Thymus (tissue), 11 donors: ENCODE results near the gene CTTNBP2. TPM values are rescaled to one million over a fixed set of nuclear protein-coding genes. Genes with fewer than 3 reads are reported as not detected.

Source experiments
- DNase-seq, 9 donors: peaks; one replicate each; pipeline ENCODE4 v3.0.0-alpha.2; 2013; ENCODE audit warnings: low spot score in 9 of 9, low read depth in 6 of 9, missing footprints in 1 of 9
- H3K27ac ChIP-seq, 2 donors: one replicate each; pipeline ENCODE4 v1.5.1; 2013; ENCODE audit warnings: control low read depth in 1 of 2, low read depth in 1 of 2, low read length in 1 of 2, mild to moderate bottlenecking in 1 of 2, moderate library complexity in 1 of 2
- H3K27me3 ChIP-seq, 2 donors: one replicate each; pipeline ENCODE4 v1.5.1; 2013; ENCODE audit warnings: low read length in 1 of 2; ENCODE audit not compliant: control insufficient read depth in 2 of 2, insufficient read depth in 1 of 2
- H3K36me3 ChIP-seq, 2 donors: one replicate each; pipeline ENCODE4 v1.5.1; 2013; ENCODE audit warnings: low read length in 1 of 2, mild to moderate bottlenecking in 1 of 2, moderate library complexity in 1 of 2; ENCODE audit not compliant: control insufficient read depth in 2 of 2, insufficient read depth in 2 of 2
- H3K4me1 ChIP-seq, 2 donors: one replicate each; pipeline ENCODE4 v1.5.1; 2013; ENCODE audit warnings: low read length in 2 of 2; ENCODE audit not compliant: control insufficient read depth in 2 of 2, insufficient read depth in 2 of 2
- H3K4me3 ChIP-seq, 2 donors: one replicate each; pipeline ENCODE4 v1.5.1; 2013; ENCODE audit warnings: low read length in 2 of 2, control low read depth in 1 of 2, mild to moderate bottlenecking in 1 of 2
- H3K9me3 ChIP-seq, 2 donors: one replicate each; pipeline ENCODE4 v1.5.1; 2013; ENCODE audit warnings: low read length in 1 of 2, mild to moderate bottlenecking in 1 of 2; ENCODE audit not compliant: control insufficient read depth in 2 of 2, insufficient read depth in 1 of 2
- WGBS: extraction: QIAGEN DNeasy Blood & Tissue Kit; methylation state at CpG from one replicate; pipeline ENCODE4 v1.1.7; 2013; 5-methylcytosine and 5-hydroxymethylcytosine counted together
- polyA plus RNA-seq: library from polyadenylated mRNA; stranded (reverse); fragments of 200-250 nt; gene quantifications from one replicate; pipeline ENCODE4 v1.2.3, GENCODE V29; 2013
- total RNA-seq: library from RNA; stranded (reverse); fragments of 120-200 nt; gene quantifications from one replicate; pipeline ENCODE4 v1.2.4, GENCODE V29; 2013
- donor health status: healthy.

CTTNBP2 gene
- total and polyA plus RNA-seq, 2 donors: 0.82 to 0.94 TPM

GRCh38 chr7:117685795-117686194 is 187.4 kb downstream of the CTTNBP2 start:
- no peak for DNase-seq
- Histone ChIP-seq H3K27me3 (peaks cover 0 to 3% of the 10 kb centered on the region in 2 donors), H3K4me3 (no peak overlapping the region), H3K27ac (no peak overlapping the region), H3K36me3 (no peaks in the 10 kb centered on the region), H3K4me1 (no peaks in the 10 kb centered on the region), H3K9me3 (no peaks in the 10 kb centered on the region)

DNA sequence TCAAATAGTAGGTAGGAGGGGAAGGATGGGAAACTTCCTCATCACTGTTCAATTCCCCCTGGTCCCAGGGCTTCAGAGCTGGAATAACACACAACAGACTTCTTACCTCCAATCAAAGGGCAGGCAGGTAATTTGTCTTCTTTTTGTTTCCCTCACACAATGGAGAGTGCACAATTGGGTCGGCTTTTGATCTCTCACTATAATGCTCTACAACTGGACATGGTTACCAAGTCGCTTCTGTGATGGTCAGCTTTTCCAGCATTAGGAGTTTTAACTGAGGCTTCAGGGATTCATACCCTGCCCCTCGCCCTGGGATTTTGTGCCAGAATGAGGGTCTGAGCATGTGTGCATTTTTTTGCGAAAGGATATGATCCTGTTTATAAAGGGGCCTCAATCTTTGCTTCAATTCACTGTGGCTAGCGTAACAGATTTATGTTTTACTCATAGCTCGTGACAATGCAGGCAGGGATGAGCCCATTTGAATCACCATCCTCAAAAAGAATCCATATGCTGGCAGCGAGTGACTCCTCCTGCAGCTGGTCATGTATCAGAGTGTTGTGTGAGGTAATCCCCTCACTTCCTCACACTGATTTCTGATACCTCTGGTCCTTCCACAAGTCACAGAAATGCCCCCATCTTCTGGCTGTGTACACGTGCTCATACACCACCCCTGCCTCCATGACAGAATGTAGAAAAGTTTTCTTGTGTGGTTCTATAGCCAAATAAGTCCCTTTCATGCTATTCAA is 189.6 kb downstream of the CTTNBP2 start:
- H3K27ac ChIP-seq: no peak overlapping the region
- no peaks in the 10 kb centered on the region for H3K9me3 ChIP-seq
- no peak overlapping the region for H3K4me3 ChIP-seq
- 85% methylated on average over 8 of the region's 8 CpGs for WGBS
- H3K36me3 ChIP-seq: no peaks in the 10 kb centered on the region
- H3K4me1 ChIP-seq: no peaks in the 10 kb centered on the region
- no peak for DNase-seq
- H3K27me3 ChIP-seq: peaks cover 0 to 3% of the 10 kb centered on the region in 2 donors

GRCh38 chr7:117682681-117683385 is 190.4 kb downstream of the CTTNBP2 start:
- H3K4me3 ChIP-seq: no peak overlapping the region
- H3K27me3 ChIP-seq: peaks cover 0 to 3% of the 10 kb centered on the region in 2 donors
- no peaks in the 10 kb centered on the region for H3K36me3 ChIP-seq
- 84% methylated on average over 5 of the region's 5 CpGs for WGBS
- H3K27ac ChIP-seq: no peak overlapping the region
- no peaks in the 10 kb centered on the region for H3K4me1 ChIP-seq
- no peaks in the 10 kb centered on the region for H3K9me3 ChIP-seq
- no peak for DNase-seq

DNA sequence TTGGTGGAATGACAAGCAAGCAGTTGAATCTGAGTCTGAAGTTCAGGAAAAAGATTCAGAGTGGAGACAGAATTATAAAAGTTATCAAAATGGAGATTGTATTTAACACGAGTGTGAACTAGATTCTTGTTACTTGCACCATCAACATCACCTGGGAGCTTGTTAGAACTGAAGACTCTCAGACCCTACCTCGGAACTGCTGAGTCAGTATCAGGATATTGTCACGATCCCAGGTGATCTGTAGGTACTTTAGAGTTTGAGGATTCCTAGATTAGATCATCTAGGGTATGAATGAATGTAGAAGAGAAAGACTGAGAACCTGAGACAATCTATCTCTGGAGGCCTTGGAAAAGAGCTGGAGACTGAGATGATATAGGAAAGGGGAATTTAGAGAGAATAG is 194.1 kb downstream of the CTTNBP2 start:
- no peak for DNase-seq
- Histone ChIP-seq H3K36me3 (no peaks in the 10 kb centered on the region), H3K4me1 (peaks cover 0 to 3% of the 10 kb centered on the region in 2 donors), H3K27me3 (peaks cover 0 to 3% of the 10 kb centered on the region in 2 donors), H3K9me3 (no peaks in the 10 kb centered on the region), H3K27ac (no peak overlapping the region), H3K4me3 (no peak overlapping the region)
- WGBS: 87% methylated on average over 3 of the region's 3 CpGs

DNA sequence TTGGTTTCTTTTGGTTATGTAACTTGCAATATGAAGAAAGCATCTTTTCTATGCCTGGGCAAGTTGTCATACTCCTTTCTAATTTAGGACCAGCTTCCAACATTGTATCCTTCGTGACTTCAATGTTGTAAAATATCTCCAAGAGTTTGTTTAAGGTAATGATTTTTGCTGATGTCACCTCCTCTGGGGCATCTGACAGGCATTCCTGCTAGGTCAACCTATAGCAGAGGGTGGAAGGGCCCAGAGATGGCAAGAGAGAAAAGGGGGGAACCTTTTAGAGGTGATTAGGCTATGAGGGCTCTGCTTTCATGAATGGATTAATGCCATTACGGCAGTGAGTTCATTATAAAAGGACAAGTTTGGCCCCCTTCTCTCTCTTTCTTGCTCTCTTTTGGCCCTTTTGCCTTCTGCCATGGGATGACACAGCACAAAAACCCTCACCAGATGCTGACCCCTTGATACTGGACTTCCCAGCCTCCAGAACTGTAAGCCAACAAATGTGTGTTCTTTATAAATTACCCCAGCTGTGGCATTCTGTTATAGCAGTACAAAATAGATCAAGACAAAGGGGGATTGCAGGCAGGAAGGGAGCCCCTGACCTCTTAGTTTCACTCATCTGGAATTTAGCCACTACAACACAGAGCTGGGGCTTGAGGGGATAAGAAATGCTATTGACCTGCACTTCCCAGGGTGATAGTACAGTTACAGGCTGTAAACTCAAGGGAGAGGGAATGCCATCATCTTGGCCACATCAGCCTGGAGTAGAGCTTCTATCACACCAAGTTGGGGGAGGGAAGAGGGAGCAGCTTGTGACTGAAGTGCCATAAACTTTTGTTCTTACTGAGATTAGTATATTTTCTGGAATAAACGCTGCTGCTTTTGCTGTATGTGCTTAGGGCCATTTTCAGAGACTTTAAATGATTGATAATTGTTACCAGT is 197.5 kb downstream of the CTTNBP2 start:
- Histone ChIP-seq H3K36me3 (no peaks in the 10 kb centered on the region), H3K4me1 (peaks cover 0 to 7% of the 10 kb centered on the region in 2 donors), H3K27me3 (no peaks in the 10 kb centered on the region), H3K9me3 (peaks cover 0 to 5% of the 10 kb centered on the region in 2 donors), H3K27ac (no peak overlapping the region), H3K4me3 (no peak overlapping the region)
- DNase-seq: no peak
- 92% methylated on average over 3 of the region's 3 CpGs for WGBS

DNA sequence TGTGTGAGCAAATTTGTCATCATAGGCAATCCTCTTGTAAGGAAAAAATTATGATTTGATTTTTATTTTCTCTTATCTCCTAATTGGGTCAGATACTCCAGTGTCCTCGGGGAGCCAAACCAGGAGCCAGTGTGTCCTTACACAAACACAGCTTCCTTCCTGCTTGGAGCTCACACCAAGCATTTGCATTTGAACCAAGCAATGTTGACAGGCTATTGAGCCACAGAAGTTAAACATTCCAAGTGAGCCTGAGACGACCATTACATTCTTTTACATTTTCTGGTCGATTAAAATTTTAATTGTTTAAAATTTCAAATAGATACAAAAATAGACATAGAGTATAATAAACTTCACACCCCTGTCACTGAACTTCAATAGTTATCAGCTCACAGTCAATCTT is 198.6 kb downstream of the CTTNBP2 start:
- H3K9me3 ChIP-seq: peaks cover 0 to 5% of the 10 kb centered on the region in 2 donors
- H3K36me3 ChIP-seq: no peaks in the 10 kb centered on the region
- H3K27ac ChIP-seq: no peak overlapping the region
- no peak overlapping the region for H3K4me3 ChIP-seq
- WGBS: 35% methylated on average over 3 of the region's 3 CpGs
- H3K4me1 ChIP-seq: peaks cover 0 to 7% of the 10 kb centered on the region in 2 donors
- H3K27me3 ChIP-seq: no peaks in the 10 kb centered on the region
- DNase-seq: no peak

DNA sequence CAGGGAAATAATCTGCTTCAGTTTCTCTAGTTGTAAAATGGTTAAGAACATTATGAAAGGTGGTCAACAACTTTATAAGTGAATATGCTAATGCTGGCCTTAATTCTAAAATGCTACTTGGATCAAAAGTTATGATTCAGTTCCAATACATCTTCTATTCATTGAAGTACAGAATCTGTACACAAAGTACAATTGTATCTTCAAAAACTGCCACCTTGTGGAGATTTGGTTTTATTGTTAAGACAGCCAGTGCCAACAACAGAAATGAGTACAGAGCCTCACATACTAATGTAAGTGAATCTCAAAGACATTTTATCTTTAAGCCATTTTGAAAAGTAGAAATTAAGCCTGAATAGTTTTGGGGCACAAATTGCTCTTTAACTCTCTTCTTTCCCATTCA is 199.4 kb downstream of the CTTNBP2 start:
- H3K4me1 ChIP-seq: peaks cover 0 to 7% of the 10 kb centered on the region in 2 donors
- no peaks in the 10 kb centered on the region for H3K36me3 ChIP-seq
- DNase-seq: peak in 8 of 9 donors; percentile 2 to 59 (median 12)
- H3K9me3 ChIP-seq: peaks cover 0 to 5% of the 10 kb centered on the region in 2 donors
- H3K4me3 ChIP-seq: no peak overlapping the region
- H3K27ac ChIP-seq: no peak overlapping the region
- no peaks in the 10 kb centered on the region for H3K27me3 ChIP-seq

GRCh38 chr7:117673367-117673766 is 199.9 kb downstream of the CTTNBP2 start:
- DNase-seq: no peak
- H3K36me3 ChIP-seq: no peaks in the 10 kb centered on the region
- H3K4me1 ChIP-seq: peaks cover 0 to 7% of the 10 kb centered on the region in 2 donors
- H3K27ac ChIP-seq: no peak overlapping the region
- H3K27me3 ChIP-seq: no peaks in the 10 kb centered on the region
- 86% methylated on average over 14 of the region's 14 CpGs for WGBS
- peaks cover 0 to 5% of the 10 kb centered on the region in 2 donors for H3K9me3 ChIP-seq
- H3K4me3 ChIP-seq: no peak overlapping the region
